MCF 10A (cell line): ENCODE measurements around the gene PIAS2. TPM values are rescaled to one million over a fixed set of nuclear protein-coding genes. Genes with fewer than 3 reads are reported as not detected.

ENCODE experiments used
- BruUV-seq: library from RNA; stranded (reverse); fragments of 400-500 nt; replicated peaks from 2 replicates; lab custom pipeline; 2021; lab: Mats Ljungman, UMichigan
- CTCF ChIA-PET: fragments of 300-600 bp; sonication (Branson Sonifier 250); formaldehyde crosslinking; extraction: SDS; loops from one replicate; lab custom pipeline; 2021; ENCODE audit warnings: antibody characterized with exemption, inconsistent platforms; lab: Yijun Ruan, JAX
- POLR2A ChIA-PET: fragments of 300-600, 350-650 bp; sonication (Branson Sonifier 250); formaldehyde crosslinking; extraction: SDS; loops from one replicate; lab custom pipeline; 2020; ENCODE audit warnings: antibody characterized with exemption, inconsistent platforms; lab: Yijun Ruan, JAX
- DNase-seq: peaks from one replicate; pipeline ENCODE4 v3.0.0-alpha.2; 2018; ENCODE audit not compliant: unreplicated experiment
- H3K27ac Mint-ChIP-seq: one replicate; pipeline ENCODE4 v1.8.0; 2022; ENCODE audit warnings: mild to moderate bottlenecking, low read depth, mixed read lengths; ENCODE audit not compliant: unreplicated experiment
- H3K27me3 Mint-ChIP-seq: one replicate; pipeline ENCODE4 v1.8.0; 2022; ENCODE audit warnings: mixed read lengths; ENCODE audit not compliant: insufficient read depth, unreplicated experiment
- H3K36me3 Mint-ChIP-seq: one replicate; pipeline ENCODE4 v1.8.0; 2022; ENCODE audit warnings: mild to moderate bottlenecking, moderate library complexity, mixed read lengths; ENCODE audit not compliant: insufficient read depth, unreplicated experiment
- H3K4me1 Mint-ChIP-seq: one replicate; pipeline ENCODE4 v1.8.0; 2022; ENCODE audit warnings: mixed read lengths; ENCODE audit not compliant: insufficient read depth, unreplicated experiment
- H3K4me3 Mint-ChIP-seq: one replicate; pipeline ENCODE4 v1.8.0; 2022; ENCODE audit warnings: mild to moderate bottlenecking, moderate library complexity, mixed read lengths; ENCODE audit not compliant: unreplicated experiment
- H3K9me3 Mint-ChIP-seq: one replicate; pipeline ENCODE4 v1.8.0; 2022; ENCODE audit warnings: mixed read lengths; ENCODE audit not compliant: unreplicated experiment
- CTCF ChIP-seq: fragments of 200-600 bp; IDR thresholded peaks from one replicate; pipeline ENCODE4 v1.8.0; 2022; ENCODE audit warnings: antibody characterized with exemption, mild to moderate bottlenecking; ENCODE audit not compliant: unreplicated experiment
- intact Hi-C: fragments of 100-400 bp; cut with micrococcal nuclease; formaldehyde crosslinking; loops from 2 replicates; pipeline ENCODE4 v1.14.1; 2022
- total RNA-seq: library from RNA; stranded (reverse); gene quantifications from 2 replicates; pipeline ENCODE4 v1.2.3, GENCODE V29; 2022

PIAS2 gene
- total RNA-seq, 1 experiment from 2014 or later = 28.2 TPM

GRCh38 chr18:46942646-46943045, 25.3 kb upstream of the PIAS2 start:
- Mint-ChIP-seq H3K36me3 (no peaks in the 10 kb centered on the region), H3K27ac (no peak overlapping the region), H3K27me3 (no peaks in the 10 kb centered on the region), H3K4me1 (peaks cover 11% of the 10 kb centered on the region), H3K4me3 (no peak overlapping the region), H3K9me3 (no peaks in the 10 kb centered on the region)
- ChIA-PET CTCF (no interaction called here), POLR2A (no interaction called here)
- no TSS peak for BruUV-seq
- intact Hi-C loops = no loop called here
- DNase-seq = no peak
- no peak for TF ChIP-seq CTCF

- CTCF ChIA-PET = interaction anchor here (0.5 to 2.5 kb wide), 3 partner anchors 9 to 19 kb away, joined by 3 to 11 read pairs (median 8); no protein-coding TSS in a partner anchor
- POLR2A ChIA-PET = interaction anchor here (0.6 to 1.5 kb wide), 4 partner anchors 16 to 45 kb away, joined by 3 to 6 read pairs (median 4); partner anchors contain the start of genes KATNAL2 and PIAS2
- H3K27ac Mint-ChIP-seq = peak overlapping the region; percentile 5
- no peak for TF ChIP-seq CTCF
- H3K4me3 Mint-ChIP-seq = no peak overlapping the region
- H3K9me3 Mint-ChIP-seq = no peaks in the 10 kb centered on the region
- no TSS peak for BruUV-seq
- DNase-seq = no peak
- H3K4me1 Mint-ChIP-seq = peaks cover 11% of the 10 kb centered on the region
- no peaks in the 10 kb centered on the region for H3K27me3 Mint-ChIP-seq
- intact Hi-C loops = no loop called here
- H3K36me3 Mint-ChIP-seq = no peaks in the 10 kb centered on the region
Observed at GRCh38 chr18:46939998-46940571, 22.8 kb upstream of the PIAS2 start.

- H3K4me1 Mint-ChIP-seq = peaks cover 11% of the 10 kb centered on the region
- H3K36me3 Mint-ChIP-seq = no peaks in the 10 kb centered on the region
- H3K4me3 Mint-ChIP-seq = no peak overlapping the region
- CTCF ChIA-PET = interaction anchor here (2.1 to 2.5 kb wide), 2 partner anchors 10 to 11 kb away, joined by 8 to 11 read pairs; no protein-coding TSS in a partner anchor
- peak overlapping the region; percentile 5 for H3K27ac Mint-ChIP-seq
- intact Hi-C loops = no loop called here
- no peaks in the 10 kb centered on the region for H3K27me3 Mint-ChIP-seq
- TF ChIP-seq CTCF = no peak
- H3K9me3 Mint-ChIP-seq = no peaks in the 10 kb centered on the region
- POLR2A ChIA-PET = interaction anchor here (0.6 to 1.5 kb wide), 3 partner anchors 15 to 44 kb away, joined by 3 to 6 read pairs (median 3); partner anchors contain the start of genes KATNAL2 and PIAS2
- no TSS peak for BruUV-seq
- DNase-seq = peak; percentile 81
Observed at GRCh38 chr18:46939337-46939963, 22.1 kb upstream of the PIAS2 start.

- Mint-ChIP-seq H3K4me1 (peaks cover 11% of the 10 kb centered on the region), H3K9me3 (no peaks in the 10 kb centered on the region), H3K36me3 (peaks cover 5% of the 10 kb centered on the region), H3K4me3 (no peak overlapping the region), H3K27ac (no peak overlapping the region), H3K27me3 (no peaks in the 10 kb centered on the region)
- ChIA-PET POLR2A (no interaction called here), CTCF (no interaction called here)
- no peak for TF ChIP-seq CTCF
- no TSS peak for BruUV-seq
- no peak for DNase-seq
- intact Hi-C loops = no loop called here
Observed at GRCh38 chr18:46920653-46921052, 3.3 kb upstream of the PIAS2 start.
